HG03064 (cell line): ENCODE results near the gene NFASC.

ENCODE experiments used
- ATAC-seq: cut with Tn5 transposase; IDR thresholded peaks from one replicate; pipeline ENCODE4 v1.9.1; 2021; ENCODE audit warnings: low read depth; ENCODE audit not compliant: unreplicated experiment

Gene NFASC

GRCh38 chr1:204858363-204858821 is 12.3 kb upstream of the NFASC start:
- ATAC-seq: no peak

GRCh38 chr1:204859861-204860267 is 10.8 kb upstream of the NFASC start:
- no peak for ATAC-seq

- no peak for ATAC-seq
Observed at GRCh38 chr1:204863024-204863423, 7.6 kb upstream of the NFASC start.

GRCh38 chr1:204863730-204864129 is 6.9 kb upstream of the NFASC start:
- ATAC-seq: no peak

- no peak for ATAC-seq
Observed at GRCh38 chr1:204866051-204866596, 4.5 kb upstream of the NFASC start.

- no peak for ATAC-seq
Observed at GRCh38 chr1:204867203-204867602, 3.5 kb upstream of the NFASC start.

- ATAC-seq: no peak
Observed at GRCh38 chr1:204867666-204868339, 2.9 kb upstream of the NFASC start.

- no peak for ATAC-seq
Observed at GRCh38 chr1:204868340-204868700, 2.3 kb upstream of the NFASC start.

GRCh38 chr1:204869097-204869496 is 1.6 kb upstream of the NFASC start:
- no peak for ATAC-seq

- no peak for ATAC-seq
Observed at GRCh38 chr1:204871405-204872037, 859 bp downstream of the NFASC start.

- ATAC-seq: no peak
Observed at GRCh38 chr1:204872262-204872881, 1.7 kb downstream of the NFASC start.

GRCh38 chr1:204873176-204873575 is 2.5 kb downstream of the NFASC start:
- no peak for ATAC-seq

GRCh38 chr1:204873714-204874113 is 3.1 kb downstream of the NFASC start:
- no peak for ATAC-seq

GRCh38 chr1:204874274-204874673 is 3.6 kb downstream of the NFASC start:
- no peak for ATAC-seq

GRCh38 chr1:204875255-204875654 is 4.6 kb downstream of the NFASC start:
- ATAC-seq: no peak

GRCh38 chr1:204878621-204879234 is 8.1 kb downstream of the NFASC start:
- ATAC-seq: no peak

GRCh38 chr1:204879351-204879750 is 8.7 kb downstream of the NFASC start:
- ATAC-seq: no peak

GRCh38 chr1:204880906-204881305 is 10.2 kb downstream of the NFASC start:
- no peak for ATAC-seq

- no peak for ATAC-seq
Observed at GRCh38 chr1:204882479-204882878, 11.8 kb downstream of the NFASC start.

GRCh38 chr1:204883405-204883804 is 12.7 kb downstream of the NFASC start:
- ATAC-seq: no peak

- ATAC-seq: no peak
Observed at GRCh38 chr1:204885288-204885711, 14.6 kb downstream of the NFASC start.
